GM18519 (cell line): ENCODE measurements around the gene IFNL3.
"Not testable (repeated sequence)": the region's sequence is repeated elsewhere in the genome, so short reads cannot be mapped to it uniquely, and the experiment has no call there.

Source experiments
- ATAC-seq: cut with Tn5 transposase; IDR thresholded peaks from one replicate; pipeline ENCODE4 v1.9.1; 2021; ENCODE audit warnings: mild to moderate bottlenecking, moderate library complexity; ENCODE audit not compliant: unreplicated experiment, low FRiP score

The IFNL3 gene

GRCh38 chr19:39244410-39245100, at the start of gene IFNL3:
TSS of gene IFNL3 (minus strand) at chr19:39245006. CDS start at chr19:39244967, 39 bp downstream.
- ATAC-seq: not testable (repeated sequence)

GRCh38 chr19:39293394-39293793, 48.6 kb upstream of the IFNL3 start:
- ATAC-seq: no peak

- no peak for ATAC-seq
Observed at GRCh38 chr19:39284032-39284431, 39.2 kb upstream of the IFNL3 start.

GRCh38 chr19:39282021-39282420, 37.2 kb upstream of the IFNL3 start:
- ATAC-seq: no peak

- no peak for ATAC-seq
Observed at GRCh38 chr19:39277598-39277997, 32.8 kb upstream of the IFNL3 start.

- ATAC-seq: no peak
Observed at GRCh38 chr19:39276740-39277139, 31.9 kb upstream of the IFNL3 start.

GRCh38 chr19:39275578-39275977, 30.8 kb upstream of the IFNL3 start:
- ATAC-seq: no peak

- not testable (repeated sequence) for ATAC-seq
Observed at GRCh38 chr19:39273859-39274258, 29.1 kb upstream of the IFNL3 start.

- no peak for ATAC-seq
Observed at GRCh38 chr19:39270036-39270871, 25.4 kb upstream of the IFNL3 start.

GRCh38 chr19:39269369-39269768, 24.6 kb upstream of the IFNL3 start:
- ATAC-seq: not testable (repeated sequence)

- ATAC-seq: not testable (repeated sequence)
Observed at GRCh38 chr19:39268531-39269223, 23.9 kb upstream of the IFNL3 start.

- ATAC-seq: not testable (repeated sequence)
Observed at GRCh38 chr19:39268085-39268484, 23.3 kb upstream of the IFNL3 start, which contains the start of gene IFNL2. TSS of gene IFNL2 (plus strand) at chr19:39268396. CDS start at chr19:39268569, 173 bp downstream.

- ATAC-seq: no peak
Observed at GRCh38 chr19:39265321-39265916, 20.6 kb upstream of the IFNL3 start.

- no peak for ATAC-seq
Observed at GRCh38 chr19:39264306-39265290, 19.8 kb upstream of the IFNL3 start.

GRCh38 chr19:39263912-39264305, 19.1 kb upstream of the IFNL3 start:
- ATAC-seq: no peak

- no peak for ATAC-seq
Observed at GRCh38 chr19:39262496-39262895, 17.7 kb upstream of the IFNL3 start.

GRCh38 chr19:39261704-39262103, 16.9 kb upstream of the IFNL3 start:
- no peak for ATAC-seq

- ATAC-seq: no peak
Observed at GRCh38 chr19:39257227-39257626, 12.4 kb upstream of the IFNL3 start.

GRCh38 chr19:39254531-39255345, 9.9 kb upstream of the IFNL3 start:
- ATAC-seq: no peak
